Vagina (tissue), 2 donors: Measurements from ENCODE around the gene LRRC4C. TPM values are rescaled to one million over a fixed set of nuclear protein-coding genes. Genes with fewer than 3 reads are reported as not detected.

Source experiments
- DNase-seq, 2 donors: peaks; one replicate each; pipeline ENCODE4 v3.0.0-alpha.2; 2017; ENCODE audit errors: extremely low spot score in 2 of 2
- H3K27ac ChIP-seq: fragments of 200-600 bp; sonication (generic); one replicate; pipeline ENCODE4 v1.5.1; 2019
- H3K27me3 ChIP-seq: fragments of 200-600 bp; sonication (generic); one replicate; pipeline ENCODE4 v1.5.1; 2019
- H3K36me3 ChIP-seq, 2 donors: fragments of 200-600 bp; sonication (generic); one replicate each; pipeline ENCODE4 v1.5.1; 2017 to 2019
- H3K4me1 ChIP-seq: fragments of 200-600 bp; sonication (generic); one replicate; pipeline ENCODE4 v1.5.1; 2019
- H3K4me3 ChIP-seq, 2 donors: fragments of 200-600 bp; sonication (generic); 1 replicate in 1 of 2; 2 replicates in 1 of 2; pipeline ENCODE4 v1.5.1; 2016 to 2019
- H3K9me3 ChIP-seq: fragments of 200-600 bp; sonication (generic); one replicate; pipeline ENCODE4 v1.5.1; 2019
- POLR2A ChIP-seq, 2 donors: fragments of 450-650 bp; IDR thresholded peaks; one replicate each; pipeline ENCODE4 v1.6.1; 2017; ENCODE audit warnings: antibody characterized with exemption in 2 of 2, mild to moderate bottlenecking in 2 of 2, moderate library complexity in 2 of 2
- POLR2AphosphoS5 ChIP-seq, 2 donors: sonication (generic); formaldehyde crosslinking; IDR thresholded peaks; one replicate each; pipeline ENCODE4 v1.9.0; 2017; ENCODE audit warnings: antibody characterized with exemption in 2 of 2, mild to moderate bottlenecking in 2 of 2, low read depth in 1 of 2; ENCODE audit not compliant: insufficient read depth in 1 of 2
- intact Hi-C: fragments of 100-400 bp; cut with DNase I; formaldehyde crosslinking; loops from one replicate; pipeline ENCODE4 v1.15.1; 2023
- total RNA-seq: library from RNA; depleted of rRNA; stranded (reverse); fragments of >200 nt; gene quantifications from one replicate; pipeline ENCODE4 v1.2.3, GENCODE V29; 2016
- TF ChIP-seq, protein P1 (sequence below), 3 experiments: fragments of 450-650 bp in 2 of 3; fragments of 200-600 bp in 1 of 3; sonication (generic) in 1 of 3; IDR thresholded peaks; one replicate each; pipeline ENCODE4 v1.5.1; 2017 to 2019; ENCODE audit warnings: antibody characterized with exemption in 3 of 3, mild to moderate bottlenecking in 2 of 3, moderate library complexity in 2 of 3

LRRC4C gene
- total RNA-seq, 1 donor from 2014 or later, result 5.6 TPM

DNA sequence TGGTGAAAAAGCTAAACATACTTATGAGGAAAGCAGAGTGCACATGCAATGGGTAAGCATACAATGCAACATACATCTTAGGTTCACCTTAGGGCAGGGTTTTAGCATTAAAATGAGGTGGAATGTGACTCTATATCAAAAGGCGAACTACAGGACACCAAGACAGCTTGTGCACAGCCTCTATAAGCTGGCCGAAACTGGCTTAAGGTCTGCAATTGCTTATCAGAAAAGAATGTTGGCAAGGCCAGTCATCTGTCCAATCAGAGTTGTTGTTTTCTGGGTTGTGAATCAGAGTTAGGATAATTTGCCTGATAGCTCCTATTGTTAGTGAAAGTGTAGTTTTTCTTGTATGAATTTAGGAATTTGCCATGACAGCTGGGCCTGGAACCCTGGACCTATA lies 76.5 kb downstream of the LRRC4C start:
- Histone ChIP-seq H3K9me3 (no peaks in the 10 kb centered on the region), H3K4me3 (no peak overlapping the region), H3K27me3 (no peaks in the 10 kb centered on the region), H3K36me3 (no peaks in the 10 kb centered on the region), H3K4me1 (no peaks in the 10 kb centered on the region), H3K27ac (no peak overlapping the region)
- TF ChIP-seq POLR2A (IDR thresholded peaks at IDR 0.05), result no peak
- intact Hi-C loops, result no loop called here
- DNase-seq, result no peak

DNA sequence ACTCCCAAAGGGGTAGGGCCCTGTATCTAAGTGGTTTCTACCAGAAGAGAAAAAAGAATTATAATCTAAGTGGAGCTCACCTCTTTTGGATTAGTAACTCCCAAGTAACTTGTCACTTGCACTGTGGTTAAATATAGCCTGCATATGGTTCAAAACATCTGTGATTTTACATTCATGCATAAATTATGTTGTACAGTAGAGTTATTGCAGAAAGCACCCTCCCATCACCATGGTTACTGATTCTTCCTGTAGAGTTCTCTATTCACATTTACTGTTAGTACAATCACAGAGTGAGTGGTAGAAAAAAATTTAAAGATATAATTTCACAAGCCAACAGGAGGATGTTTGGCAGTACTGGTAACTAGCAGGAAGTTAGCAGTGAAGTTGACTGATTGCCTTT lies 80.4 kb downstream of the LRRC4C start:
- no peak overlapping the region for H3K4me3 ChIP-seq
- no peak overlapping the region for H3K27ac ChIP-seq
- no peaks in the 10 kb centered on the region for H3K9me3 ChIP-seq
- TF ChIP-seq POLR2A (IDR thresholded peaks at IDR 0.05) (no peak), POLR2AphosphoS5 (IDR thresholded peaks at IDR 0.05; ENCODE audit: insufficient read depth in 1 of 2, low read depth in 1 of 2) (no peak)
- TF ChIP-seq, protein P1, sequence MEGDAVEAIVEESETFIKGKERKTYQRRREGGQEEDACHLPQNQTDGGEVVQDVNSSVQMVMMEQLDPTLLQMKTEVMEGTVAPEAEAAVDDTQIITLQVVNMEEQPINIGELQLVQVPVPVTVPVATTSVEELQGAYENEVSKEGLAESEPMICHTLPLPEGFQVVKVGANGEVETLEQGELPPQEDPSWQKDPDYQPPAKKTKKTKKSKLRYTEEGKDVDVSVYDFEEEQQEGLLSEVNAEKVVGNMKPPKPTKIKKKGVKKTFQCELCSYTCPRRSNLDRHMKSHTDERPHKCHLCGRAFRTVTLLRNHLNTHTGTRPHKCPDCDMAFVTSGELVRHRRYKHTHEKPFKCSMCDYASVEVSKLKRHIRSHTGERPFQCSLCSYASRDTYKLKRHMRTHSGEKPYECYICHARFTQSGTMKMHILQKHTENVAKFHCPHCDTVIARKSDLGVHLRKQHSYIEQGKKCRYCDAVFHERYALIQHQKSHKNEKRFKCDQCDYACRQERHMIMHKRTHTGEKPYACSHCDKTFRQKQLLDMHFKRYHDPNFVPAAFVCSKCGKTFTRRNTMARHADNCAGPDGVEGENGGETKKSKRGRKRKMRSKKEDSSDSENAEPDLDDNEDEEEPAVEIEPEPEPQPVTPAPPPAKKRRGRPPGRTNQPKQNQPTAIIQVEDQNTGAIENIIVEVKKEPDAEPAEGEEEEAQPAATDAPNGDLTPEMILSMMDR (IDR thresholded peaks at IDR 0.05), result no peak
- no peaks in the 10 kb centered on the region for H3K4me1 ChIP-seq
- DNase-seq, result no peak
- H3K27me3 ChIP-seq, result no peaks in the 10 kb centered on the region
- intact Hi-C loops, result no loop called here
- H3K36me3 ChIP-seq, result no peaks in the 10 kb centered on the region

DNA sequence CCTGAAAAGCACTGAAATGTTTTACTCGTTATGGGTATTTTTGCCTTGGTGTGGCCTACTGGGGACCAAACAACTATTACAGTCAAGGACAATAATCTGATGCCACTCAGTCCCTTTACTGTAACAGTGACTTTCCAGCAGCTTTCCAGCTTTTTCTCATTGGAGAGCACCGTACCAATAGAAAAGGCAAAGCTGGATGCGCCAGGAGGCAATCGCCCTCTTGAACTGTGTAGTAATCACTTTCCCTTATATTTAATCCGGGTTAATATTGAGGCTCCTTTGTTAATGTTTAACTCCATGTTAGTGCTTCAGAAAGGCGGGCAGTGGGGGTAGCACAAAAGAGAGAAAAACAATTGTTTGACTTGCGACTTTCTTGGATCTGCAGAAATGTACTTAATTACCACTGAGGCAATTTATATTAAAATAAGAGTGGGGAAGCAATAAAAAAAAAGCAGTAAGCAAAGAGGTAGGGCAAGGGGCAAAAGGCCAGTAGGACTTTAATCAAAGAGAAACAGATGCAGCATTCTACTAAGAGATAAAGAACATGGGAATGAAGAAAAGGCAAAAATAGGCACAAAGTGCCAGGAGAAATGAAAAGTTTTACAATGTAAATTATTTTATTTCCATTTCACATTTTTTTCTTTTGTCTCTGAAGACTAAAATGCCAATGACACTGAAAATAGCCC lies 81.6 kb downstream of the LRRC4C start:
- Histone ChIP-seq H3K36me3 (no peaks in the 10 kb centered on the region), H3K4me1 (no peaks in the 10 kb centered on the region), H3K27ac (no peak overlapping the region), H3K27me3 (no peaks in the 10 kb centered on the region), H3K9me3 (no peaks in the 10 kb centered on the region), H3K4me3 (no peak overlapping the region)
- intact Hi-C loops, result no loop called here
- TF ChIP-seq POLR2A (IDR thresholded peaks at IDR 0.05), result no peak
- TF ChIP-seq, protein P1 (IDR thresholded peaks at IDR 0.05), result no peak
- DNase-seq, result no peak

DNA sequence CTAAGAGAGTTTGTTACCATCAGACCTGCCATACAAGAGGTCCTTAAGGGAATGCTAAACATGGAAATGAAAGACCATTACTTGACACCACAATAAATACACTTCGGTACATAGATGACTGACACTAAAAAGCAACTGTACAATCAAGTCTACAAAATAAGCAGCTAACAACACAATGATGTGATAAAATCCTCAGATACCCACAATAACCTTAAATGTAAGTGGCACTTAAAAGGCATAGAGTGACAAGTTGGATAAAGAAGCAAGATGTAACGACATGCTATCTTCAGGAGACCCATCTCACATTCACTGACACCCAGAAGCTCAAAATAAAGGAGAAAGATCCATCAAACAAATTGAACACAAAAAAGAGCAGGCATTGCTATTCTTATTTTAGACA lies 107.6 kb downstream of the LRRC4C start:
- TF ChIP-seq, protein P1 (IDR thresholded peaks at IDR 0.05), result no peak
- TF ChIP-seq POLR2AphosphoS5 (IDR thresholded peaks at IDR 0.05; ENCODE audit: insufficient read depth in 1 of 2, low read depth in 1 of 2) (no peak), POLR2A (IDR thresholded peaks at IDR 0.05) (no peak)
- no peaks in the 10 kb centered on the region for H3K9me3 ChIP-seq
- H3K4me1 ChIP-seq, result no peaks in the 10 kb centered on the region
- H3K27ac ChIP-seq, result no peak overlapping the region
- no peaks in the 10 kb centered on the region for H3K27me3 ChIP-seq
- DNase-seq, result no peak
- intact Hi-C loops, result no loop called here
- no peaks in the 10 kb centered on the region for H3K36me3 ChIP-seq
- no peak overlapping the region for H3K4me3 ChIP-seq

DNA sequence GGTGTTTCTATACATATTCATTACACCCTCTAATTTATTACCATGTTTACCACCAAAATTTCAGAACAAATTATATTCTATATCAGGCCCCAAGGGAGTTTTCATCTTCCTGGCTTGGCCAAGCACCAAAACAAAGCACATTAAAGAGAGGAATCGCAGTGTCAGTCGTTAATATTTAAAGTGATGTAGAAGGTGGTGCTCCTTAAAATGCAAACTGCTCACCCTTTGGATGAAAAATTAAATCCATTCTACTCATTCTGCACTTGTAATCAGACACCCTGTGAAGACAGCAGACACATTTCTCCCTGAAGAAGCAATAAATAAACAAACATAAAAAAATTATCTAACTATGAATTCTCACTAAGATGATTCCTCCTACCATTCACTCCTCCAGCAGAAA lies 113.4 kb downstream of the LRRC4C start:
- intact Hi-C loops, result no loop called here
- H3K4me1 ChIP-seq, result no peaks in the 10 kb centered on the region
- H3K27me3 ChIP-seq, result no peaks in the 10 kb centered on the region
- TF ChIP-seq, protein P1 (IDR thresholded peaks at IDR 0.05), result no peak
- TF ChIP-seq POLR2AphosphoS5 (IDR thresholded peaks at IDR 0.05; ENCODE audit: insufficient read depth in 1 of 2, low read depth in 1 of 2) (no peak), POLR2A (IDR thresholded peaks at IDR 0.05) (no peak)
- no peaks in the 10 kb centered on the region for H3K36me3 ChIP-seq
- DNase-seq, result no peak
- no peak overlapping the region for H3K4me3 ChIP-seq
- no peak overlapping the region for H3K27ac ChIP-seq
- no peaks in the 10 kb centered on the region for H3K9me3 ChIP-seq
